Fibroblast of lung (primary cell): ENCODE data around the gene CPE. TPM values are rescaled to one million over a fixed set of nuclear protein-coding genes. Genes with fewer than 3 reads are reported as not detected.

Source experiments
- DNase-seq, 2 donors: peaks; one replicate each; pipeline versions ENCODE4 v3.0.0 to v3.0.0-alpha.2; 2010; ENCODE audit warnings: low read depth in 2 of 2
- H2AFZ ChIP-seq: 2 replicates; pipeline ENCODE4 v1.5.1; 2012; ENCODE audit warnings: low read length, control low read depth, inconsistent platforms
- H3K27ac ChIP-seq: 2 replicates; pipeline ENCODE4 v1.5.1; 2011; ENCODE audit warnings: low read length, control low read depth; ENCODE audit not compliant: insufficient read depth
- H3K27me3 ChIP-seq: 2 replicates; pipeline ENCODE4 v1.5.1; 2011; ENCODE audit warnings: mild to moderate bottlenecking, low read length; ENCODE audit not compliant: control insufficient read depth, insufficient read depth
- H3K36me3 ChIP-seq: 2 replicates; pipeline ENCODE4 v1.5.1; 2011; ENCODE audit warnings: low read length; ENCODE audit not compliant: control insufficient read depth, insufficient read depth
- H3K4me1 ChIP-seq: 2 replicates; pipeline ENCODE4 v1.5.1; 2011; ENCODE audit warnings: low read length; ENCODE audit not compliant: control insufficient read depth, insufficient read depth; ENCODE audit errors: extremely low read depth
- H3K4me2 ChIP-seq: 2 replicates; pipeline ENCODE4 v1.5.1; 2011; ENCODE audit warnings: low read length, control low read depth; ENCODE audit not compliant: insufficient read depth; ENCODE audit errors: extremely low read depth
- H3K4me3 ChIP-seq, 4 experiments: fragments of 200-600 bp in 1 of 4; sonication (generic) in 1 of 4; replicated peaks in 1 of 4; 2 replicates each; pipeline ENCODE4 v1.5.1; 2011 to 2016; ENCODE audit warnings: low read length in 4 of 4, low read depth in 3 of 4, mild to moderate bottlenecking in 3 of 4, control low read depth in 2 of 4, inconsistent platforms in 1 of 4, mixed read lengths in 1 of 4; ENCODE audit not compliant: insufficient read depth in 1 of 4; ENCODE audit errors: control extremely low read depth in 1 of 4
- H3K79me2 ChIP-seq: 2 replicates; pipeline ENCODE4 v1.5.1; 2012; ENCODE audit warnings: mild to moderate bottlenecking, low read length, inconsistent platforms; ENCODE audit not compliant: control insufficient read depth, insufficient read depth
- H3K9ac ChIP-seq: 2 replicates; pipeline ENCODE4 v1.5.1; 2011; ENCODE audit warnings: mild to moderate bottlenecking, low read length, control low read depth; ENCODE audit not compliant: insufficient read depth
- H3K9me3 ChIP-seq: 2 replicates; pipeline ENCODE4 v1.5.1; 2012; ENCODE audit warnings: low read depth, low read length; ENCODE audit not compliant: control insufficient read depth, insufficient read depth
- H4K20me1 ChIP-seq: 2 replicates; pipeline ENCODE4 v1.5.1; 2011; ENCODE audit warnings: low read length; ENCODE audit not compliant: control insufficient read depth, insufficient read depth; ENCODE audit errors: extremely low read depth
- EZH2 ChIP-seq: IDR thresholded peaks from 2 replicates; pipeline ENCODE4 v1.5.1; 2012; ENCODE audit warnings: low read length, control low read depth, mild to moderate bottlenecking; ENCODE audit errors: missing control alignments
- polyA plus RNA-seq, 2 donors: library from polyadenylated mRNA; depleted of rRNA in 1 of 2; stranded (reverse) in 1 of 2; unstranded in 1 of 2; fragments of >200 nt; gene quantifications; 2 replicates each; pipeline ENCODE4 v1.2.1, GENCODE V29; 2011 to 2012; ENCODE audit warnings: missing spikeins in 1 of 2
- total RNA-seq: library from RNA; depleted of rRNA; stranded (reverse); fragments of >200 nt; gene quantifications from 2 replicates; pipeline ENCODE4 v1.2.1, GENCODE V29; 2014
- TF ChIP-seq, protein P1 (sequence below), 2 donors: IDR thresholded peaks in 1 of 2; conservative IDR thresholded peaks in 1 of 2; 1 replicate in 1 of 2; 2 replicates in 1 of 2; pipeline ENCODE4 v1.5.1; 2011 to 2012; ENCODE audit warnings: low read length in 2 of 2, control low read depth in 1 of 2, inconsistent platforms in 1 of 2, low read depth in 1 of 2, mild to moderate bottlenecking in 1 of 2

CPE gene
- total and polyA plus RNA-seq, 2 donors (not counting 1 experiment from before 2014, with no cell fraction given): 20.2 to 51.7 TPM

DNA sequence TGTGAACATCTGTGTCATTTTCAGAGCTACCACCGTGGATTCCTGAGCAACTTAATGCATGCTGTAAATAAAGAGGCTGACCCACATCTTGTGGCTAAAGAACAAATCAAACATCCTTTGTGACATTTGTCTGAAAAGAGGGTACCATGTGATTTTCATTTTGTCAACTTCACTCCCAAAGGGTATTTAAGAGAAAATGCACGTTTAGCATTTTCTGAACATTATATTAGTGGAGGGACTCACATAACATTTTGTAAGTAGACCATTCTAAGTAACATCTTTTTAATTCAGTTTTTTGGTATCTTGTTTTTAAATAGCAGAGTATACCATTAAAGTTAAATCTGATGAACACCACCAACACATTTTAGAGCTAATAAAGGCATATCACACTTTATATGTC is 17.0 kb upstream of the CPE start:
- H3K4me2 ChIP-seq: no peak overlapping the region
- H3K27ac ChIP-seq: no peak overlapping the region
- no peaks in the 10 kb centered on the region for H4K20me1 ChIP-seq
- no peaks in the 10 kb centered on the region for H3K79me2 ChIP-seq
- no peak overlapping the region for H3K4me3 ChIP-seq
- DNase-seq: no peak
- peaks cover 2% of the 10 kb centered on the region for H3K4me1 ChIP-seq
- TF ChIP-seq, protein P1, sequence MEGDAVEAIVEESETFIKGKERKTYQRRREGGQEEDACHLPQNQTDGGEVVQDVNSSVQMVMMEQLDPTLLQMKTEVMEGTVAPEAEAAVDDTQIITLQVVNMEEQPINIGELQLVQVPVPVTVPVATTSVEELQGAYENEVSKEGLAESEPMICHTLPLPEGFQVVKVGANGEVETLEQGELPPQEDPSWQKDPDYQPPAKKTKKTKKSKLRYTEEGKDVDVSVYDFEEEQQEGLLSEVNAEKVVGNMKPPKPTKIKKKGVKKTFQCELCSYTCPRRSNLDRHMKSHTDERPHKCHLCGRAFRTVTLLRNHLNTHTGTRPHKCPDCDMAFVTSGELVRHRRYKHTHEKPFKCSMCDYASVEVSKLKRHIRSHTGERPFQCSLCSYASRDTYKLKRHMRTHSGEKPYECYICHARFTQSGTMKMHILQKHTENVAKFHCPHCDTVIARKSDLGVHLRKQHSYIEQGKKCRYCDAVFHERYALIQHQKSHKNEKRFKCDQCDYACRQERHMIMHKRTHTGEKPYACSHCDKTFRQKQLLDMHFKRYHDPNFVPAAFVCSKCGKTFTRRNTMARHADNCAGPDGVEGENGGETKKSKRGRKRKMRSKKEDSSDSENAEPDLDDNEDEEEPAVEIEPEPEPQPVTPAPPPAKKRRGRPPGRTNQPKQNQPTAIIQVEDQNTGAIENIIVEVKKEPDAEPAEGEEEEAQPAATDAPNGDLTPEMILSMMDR (conservative IDR thresholded peaks at IDR 0.05 in 1 of 2, IDR thresholded peaks at IDR 0.05 in 1 of 2; ENCODE audit: low read depth in 1 of 2, low read length in 2 of 2): no peak
- TF ChIP-seq EZH2: no peak
- H3K9ac ChIP-seq: no peak overlapping the region
- no peaks in the 10 kb centered on the region for H3K9me3 ChIP-seq
- H3K27me3 ChIP-seq: no peaks in the 10 kb centered on the region
- H3K36me3 ChIP-seq: no peaks in the 10 kb centered on the region
- H2AFZ ChIP-seq: no peak overlapping the region

GRCh38 chr4:165364452-165365080 is 14.2 kb upstream of the CPE start:
- Histone ChIP-seq H4K20me1 (no peaks in the 10 kb centered on the region), H3K27me3 (no peaks in the 10 kb centered on the region), H3K9me3 (no peaks in the 10 kb centered on the region), H2AFZ (no peak overlapping the region), H3K36me3 (no peaks in the 10 kb centered on the region), H3K4me3 (no peak overlapping the region), H3K4me2 (no peak overlapping the region), H3K27ac (no peak overlapping the region), H3K79me2 (no peaks in the 10 kb centered on the region), H3K9ac (no peak overlapping the region), H3K4me1 (peaks cover 2% of the 10 kb centered on the region)
- TF ChIP-seq, protein P1 (conservative IDR thresholded peaks at IDR 0.05 in 1 of 2, IDR thresholded peaks at IDR 0.05 in 1 of 2; ENCODE audit: low read depth in 1 of 2, low read length in 2 of 2): no peak
- TF ChIP-seq EZH2: no peak
- peak; percentile 34 to 36 for DNase-seq

GRCh38 chr4:165367040-165367439 is 11.8 kb upstream of the CPE start:
- Histone ChIP-seq H3K27me3 (no peaks in the 10 kb centered on the region), H4K20me1 (no peaks in the 10 kb centered on the region), H3K4me3 (no peak overlapping the region), H3K4me2 (no peak overlapping the region), H3K9ac (no peak overlapping the region), H3K9me3 (no peaks in the 10 kb centered on the region), H3K27ac (no peak overlapping the region), H2AFZ (no peak overlapping the region), H3K36me3 (no peaks in the 10 kb centered on the region), H3K4me1 (no peaks in the 10 kb centered on the region), H3K79me2 (no peaks in the 10 kb centered on the region)
- TF ChIP-seq EZH2: no peak
- TF ChIP-seq, protein P1 (conservative IDR thresholded peaks at IDR 0.05 in 1 of 2, IDR thresholded peaks at IDR 0.05 in 1 of 2; ENCODE audit: low read depth in 1 of 2, low read length in 2 of 2): no peak
- no peak for DNase-seq
